ENCODE data around the gene GOLM1. TPM values are rescaled to one million over a fixed set of nuclear protein-coding genes. Genes with fewer than 3 reads are reported as not detected.

The GOLM1 gene
- total and polyA plus RNA-seq, 2 of the 13 experiments (the other 11 are each of a cell fraction or from before 2014, with no cell fraction given) = 0.20 to 0.30 TPM

- Histone ChIP-seq H3K4me3 (replicated peaks in 1 of 3; ENCODE audit: insufficient read depth in 1 of 3, low read depth in 2 of 3, low read length in 3 of 3) (no peak overlapping the region), H3K27ac (ENCODE audit: extremely low read length, insufficient read depth, low read length) (no peak overlapping the region), H3K4me2 (ENCODE audit: low read depth, low read length) (no peak overlapping the region), H3K27me3 (ENCODE audit: control insufficient read depth in 1 of 2, insufficient read depth in 2 of 2, low read length in 2 of 2) (peaks cover 1 to 64% of the 10 kb centered on the region in 2 experiments; a peak in 4 of 5 replicates), H3K9me3 (ENCODE audit: low read length) (no peaks in the 10 kb centered on the region), H2AFZ (ENCODE audit: low read length) (no peak overlapping the region), H3K4me1 (ENCODE audit: insufficient read depth, low read length) (no peaks in the 10 kb centered on the region), H3K79me2 (ENCODE audit: insufficient read depth, low read length) (no peaks in the 10 kb centered on the region), H4K20me1 (ENCODE audit: insufficient read depth, low read length) (peaks cover 16% of the 10 kb centered on the region), H3K36me3 (replicated peaks in 1 of 2; ENCODE audit: control insufficient read depth in 1 of 2, insufficient read depth in 2 of 2, low read length in 2 of 2) (no peaks in the 10 kb centered on the region), H3K9ac (ENCODE audit: insufficient read depth, low read depth, low read length) (no peak overlapping the region)
- no peak for DNase-seq (ENCODE audit: low spot score)
- TF ChIP-seq ZZZ3 (CRISPR knock-in tag; IDR thresholded peaks at IDR 0.05; ENCODE audit: borderline replicate concordance) (no peak), ZSCAN25 (CRISPR knock-in tag; IDR thresholded peaks at IDR 0.05) (no peak), ZNF780A (CRISPR knock-in tag; IDR thresholded peaks at IDR 0.05) (no peak), TFDP2 (CRISPR knock-in tag; IDR thresholded peaks at IDR 0.05) (no peak), ZNF20 (CRISPR knock-in tag; IDR thresholded peaks at IDR 0.05) (no peak), GZF1 (CRISPR knock-in tag; IDR thresholded peaks at IDR 0.05) (no peak), PAWR (CRISPR knock-in tag; IDR thresholded peaks at IDR 0.05; ENCODE audit: borderline replicate concordance) (no peak), ZNF713 (CRISPR knock-in tag; IDR thresholded peaks at IDR 0.05) (no peak), EP300 (IDR thresholded peaks at IDR 0.05; ENCODE audit: low read depth in 2 of 2, low read length in 2 of 2) (no peak), EP300 (CRISPR knock-in tag; IDR thresholded peaks at IDR 0.05; ENCODE audit: borderline replicate concordance) (no peak), ATF4 (CRISPR knock-in tag; IDR thresholded peaks at IDR 0.05) (no peak)
- no peak for ATAC-seq
- no peak for FAIRE-seq
- in situ Hi-C loops (cut with HindIII; ENCODE audit: extremely low pct_ligation_motif_present, low pct_unique_long_range_greater_than_20kb) (no loop called here), intact Hi-C loops (cut with micrococcal nuclease; ENCODE audit: unreplicated experiment) (no loop called here)
- no TSS peak for BruUV-seq (replicated peaks)
- CTCF ChIA-PET (ENCODE audit: low intra/inter-chr PET ratio, low total read pairs) = no interaction called here
- POLR2A ChIA-PET = no interaction called here
- WGBS (ENCODE audit: low lambda C conversion rate) = 0% methylated on average over 1 of the region's 1 CpG
Observed at GRCh38 chr9:86073839-86074238, 25.5 kb downstream of the GOLM1 start.
